Measurements from ENCODE around the gene ATP1A3. TPM values are rescaled to one million over a fixed set of nuclear protein-coding genes. Genes with fewer than 3 reads are reported as not detected.
"Not testable (repeated sequence)": the region's sequence is repeated elsewhere in the genome, so short reads cannot be mapped to it uniquely, and the experiment has no call there.

Gene ATP1A3
- polyA plus RNA-seq, 6 donors from 2014 or later: 0.29 to 1.1 (median 0.45) TPM; not detected in 1

DNA sequence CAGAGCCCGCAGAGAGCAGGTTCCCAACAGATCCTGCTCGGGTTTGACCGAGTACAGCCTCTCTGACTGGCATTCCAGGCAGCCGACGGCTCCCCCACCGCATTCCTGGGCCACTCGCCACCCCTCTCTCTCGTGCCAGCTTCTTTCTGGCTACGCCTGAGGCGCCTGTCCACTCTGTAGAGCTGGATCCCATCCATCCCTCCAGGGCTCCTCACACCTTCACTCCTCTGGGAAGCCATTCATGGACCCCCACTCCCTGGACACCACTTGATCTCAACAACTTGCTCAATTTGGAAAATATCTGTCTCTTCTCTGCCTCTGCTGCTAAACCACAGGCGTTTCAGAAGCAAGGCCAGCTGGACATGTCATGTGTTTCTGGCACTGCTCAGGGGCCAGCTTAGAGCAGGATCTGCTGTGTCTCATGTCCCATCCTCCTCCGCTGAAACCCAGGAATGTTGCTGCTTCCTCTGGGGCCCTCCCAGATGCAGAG lies 30.6 kb upstream of the ATP1A3 start:
- H3K27ac Mint-ChIP-seq: no peak overlapping the region
- no peak overlapping the region for H3K4me3 Mint-ChIP-seq
- no peaks in the 10 kb centered on the region for H3K36me3 Mint-ChIP-seq
- H3K9me3 Mint-ChIP-seq: no peaks in the 10 kb centered on the region
- ATAC-seq (ENCODE audit: low read depth in 2 of 2) (no peak), DNase-seq (no peak)
- H3K4me1 Mint-ChIP-seq: no peaks in the 10 kb centered on the region
- peaks cover 0 to 31% (median 21%) of the 10 kb centered on the region in 3 donors for H3K27me3 Mint-ChIP-seq

DNA sequence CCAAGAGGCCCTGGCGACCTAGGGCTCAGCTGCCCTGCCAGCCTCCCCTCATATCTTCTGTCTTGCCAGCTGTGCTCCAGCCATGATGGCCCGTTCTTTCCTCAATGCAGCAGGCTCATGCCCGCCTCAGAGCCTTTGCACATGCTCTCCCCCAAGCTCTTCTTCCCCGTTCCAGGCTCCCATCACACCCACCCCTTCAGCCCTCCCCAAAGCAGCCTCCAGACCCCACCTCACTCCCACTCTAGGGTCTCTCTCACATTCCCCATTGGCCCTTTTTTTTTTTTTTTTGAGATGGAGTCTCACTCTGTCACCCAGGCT lies 29.9 kb upstream of the ATP1A3 start:
- DNase-seq: no peak
- no peaks in the 10 kb centered on the region for H3K9me3 Mint-ChIP-seq
- no peaks in the 10 kb centered on the region for H3K36me3 Mint-ChIP-seq
- H3K4me1 Mint-ChIP-seq: no peaks in the 10 kb centered on the region
- H3K27me3 Mint-ChIP-seq: peaks cover 0 to 31% (median 21%) of the 10 kb centered on the region in 3 donors
- no peak for ATAC-seq (ENCODE audit: low read depth in 2 of 2)
- peak overlapping the region in 1 of 8 donors; percentile 10 for H3K4me3 Mint-ChIP-seq
- no peak overlapping the region for H3K27ac Mint-ChIP-seq

DNA sequence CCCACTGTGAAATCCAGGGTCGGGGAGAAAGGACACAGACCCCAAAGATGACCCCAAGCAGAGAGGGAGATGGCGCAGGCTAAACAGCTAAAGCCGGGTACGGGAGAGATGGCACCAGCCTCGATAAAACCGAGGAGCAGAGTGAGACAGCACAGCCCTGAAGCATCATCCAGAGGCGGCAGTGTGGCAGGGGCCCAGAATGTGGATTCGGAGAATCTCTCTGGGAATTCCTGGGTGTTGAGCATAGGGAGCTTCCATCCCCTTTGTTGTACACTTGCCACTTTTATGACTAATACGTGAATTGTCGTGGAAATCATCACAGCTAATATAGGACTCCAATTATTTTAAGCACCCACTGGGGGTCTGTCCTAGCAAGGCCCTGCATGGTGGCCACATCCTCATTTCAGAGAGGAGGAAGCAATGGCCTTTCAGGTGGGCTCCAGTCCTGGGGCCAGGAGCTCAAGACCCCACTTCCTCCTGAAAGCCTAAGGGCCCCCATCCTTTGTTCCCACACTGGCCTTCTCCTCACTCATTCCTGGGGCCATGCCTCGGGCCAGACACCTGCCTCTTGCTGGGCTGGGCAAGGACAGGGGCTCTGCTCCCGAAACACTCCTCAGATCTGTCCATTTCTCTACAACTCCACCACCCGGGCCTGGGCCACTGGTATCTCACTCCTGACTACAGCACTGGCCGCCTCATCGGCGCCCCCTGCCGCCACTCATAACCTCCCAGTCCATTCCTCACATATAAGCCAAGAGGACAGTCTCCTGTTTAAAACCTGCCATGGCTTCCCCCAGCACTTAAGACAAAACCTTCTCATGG lies 29.3 kb upstream of the ATP1A3 start:
- H3K9me3 Mint-ChIP-seq: no peaks in the 10 kb centered on the region
- peak overlapping the region in 2 of 6 donors; percentile 52 to 79 for H3K27ac Mint-ChIP-seq
- H3K4me1 Mint-ChIP-seq: no peaks in the 10 kb centered on the region
- H3K27me3 Mint-ChIP-seq: peaks cover 0 to 31% (median 17%) of the 10 kb centered on the region in 3 donors
- H3K36me3 Mint-ChIP-seq: no peaks in the 10 kb centered on the region
- DNase-seq (no peak), ATAC-seq (ENCODE audit: low read depth in 2 of 2) (no peak)
- no peak overlapping the region for H3K4me3 Mint-ChIP-seq

DNA sequence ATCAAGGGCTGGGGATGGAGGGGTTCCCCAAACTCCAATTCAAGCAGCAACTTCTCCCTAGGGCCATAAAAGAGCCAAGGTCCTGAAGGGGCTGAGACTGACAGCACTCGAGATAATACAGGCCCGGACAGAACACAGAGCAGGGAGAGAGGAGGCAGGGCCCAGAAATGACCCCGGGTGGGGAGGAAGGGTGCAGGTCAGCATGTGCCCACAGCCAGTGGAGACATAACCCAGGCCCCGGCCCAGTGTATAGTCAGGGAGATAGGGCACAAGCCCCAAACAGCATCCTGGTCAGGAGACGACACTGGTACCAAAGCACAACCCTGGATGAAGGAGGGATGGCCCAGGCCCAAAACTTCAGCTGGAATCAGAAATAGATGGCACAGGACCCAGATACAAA lies 28.6 kb upstream of the ATP1A3 start:
- ATAC-seq (ENCODE audit: low read depth in 2 of 2): no peak
- H3K27me3 Mint-ChIP-seq: peaks cover 0 to 31% (median 14%) of the 10 kb centered on the region in 3 donors
- H3K27ac Mint-ChIP-seq: no peak overlapping the region
- no peak overlapping the region for H3K4me3 Mint-ChIP-seq
- H3K36me3 Mint-ChIP-seq: no peaks in the 10 kb centered on the region
- no peak for DNase-seq
- no peaks in the 10 kb centered on the region for H3K9me3 Mint-ChIP-seq
- H3K4me1 Mint-ChIP-seq: no peaks in the 10 kb centered on the region

DNA sequence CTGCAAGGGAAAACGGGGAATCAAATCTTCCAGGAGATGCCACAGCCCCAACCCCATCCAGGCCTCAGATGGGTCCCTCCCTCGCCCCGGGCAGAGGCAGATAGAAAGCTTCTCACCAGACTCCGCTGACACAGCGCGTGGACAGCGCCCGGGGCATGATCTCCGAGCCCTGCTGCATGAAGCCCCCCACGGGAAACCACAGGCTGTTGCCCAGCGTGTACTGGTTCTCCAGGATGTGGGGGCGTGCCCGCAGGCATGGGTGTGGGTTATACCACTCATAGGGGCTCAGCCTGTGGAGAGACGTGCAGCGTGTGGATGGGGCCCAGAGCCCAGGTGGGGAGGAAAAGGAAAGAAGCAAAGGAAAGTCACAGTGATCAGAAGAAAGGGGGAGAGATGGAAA lies 27.2 kb upstream of the ATP1A3 start:
- no peaks in the 10 kb centered on the region for H3K9me3 Mint-ChIP-seq
- DNase-seq (no peak), ATAC-seq (ENCODE audit: low read depth in 2 of 2) (no peak)
- H3K4me3 Mint-ChIP-seq: no peak overlapping the region
- H3K27me3 Mint-ChIP-seq: peaks cover 0 to 20% (median 5%) of the 10 kb centered on the region in 3 donors
- H3K36me3 Mint-ChIP-seq: no peaks in the 10 kb centered on the region
- no peak overlapping the region for H3K27ac Mint-ChIP-seq
- H3K4me1 Mint-ChIP-seq: no peaks in the 10 kb centered on the region

DNA sequence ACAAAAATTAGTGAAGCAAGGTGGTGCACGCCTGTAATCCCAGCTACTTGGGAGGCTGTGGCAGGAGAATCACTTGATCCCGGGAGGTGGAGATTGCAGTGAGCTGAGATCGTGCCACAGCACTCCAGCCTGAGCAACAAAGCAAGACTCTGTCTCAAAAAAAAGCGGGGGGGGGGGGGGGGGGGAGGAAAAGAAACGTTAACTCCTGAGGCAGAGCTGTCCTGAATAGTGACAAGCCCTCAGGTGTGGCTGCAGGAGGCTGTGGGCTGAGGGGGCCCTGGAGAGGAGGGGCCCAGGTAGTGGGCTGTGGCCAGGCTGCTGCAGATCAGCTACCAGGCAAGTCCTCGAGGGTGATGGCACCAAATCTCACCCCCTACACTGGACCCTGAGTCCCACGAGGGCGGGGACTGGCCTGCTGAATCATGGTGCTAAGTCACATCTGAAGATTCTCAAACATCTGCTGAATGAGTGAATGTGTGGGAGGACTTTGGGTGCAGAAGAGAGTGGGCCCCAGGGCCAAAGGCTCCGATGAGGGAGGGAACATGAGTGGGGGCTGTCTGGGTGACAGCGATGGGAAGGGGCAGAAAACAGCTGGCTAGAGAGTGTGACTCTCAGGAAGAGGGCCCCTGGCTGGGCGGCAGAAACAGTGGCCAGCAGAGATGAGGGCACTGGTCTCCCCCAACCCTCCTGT lies 24.6 kb upstream of the ATP1A3 start:
- no peaks in the 10 kb centered on the region for H3K9me3 Mint-ChIP-seq
- DNase-seq: no peak
- no peak for ATAC-seq (ENCODE audit: low read depth in 2 of 2)
- no peak overlapping the region for H3K27ac Mint-ChIP-seq
- no peaks in the 10 kb centered on the region for H3K4me1 Mint-ChIP-seq
- H3K4me3 Mint-ChIP-seq: no peak overlapping the region
- no peaks in the 10 kb centered on the region for H3K36me3 Mint-ChIP-seq
- H3K27me3 Mint-ChIP-seq: peaks cover 0 to 9% (median 0%) of the 10 kb centered on the region in 3 donors

DNA sequence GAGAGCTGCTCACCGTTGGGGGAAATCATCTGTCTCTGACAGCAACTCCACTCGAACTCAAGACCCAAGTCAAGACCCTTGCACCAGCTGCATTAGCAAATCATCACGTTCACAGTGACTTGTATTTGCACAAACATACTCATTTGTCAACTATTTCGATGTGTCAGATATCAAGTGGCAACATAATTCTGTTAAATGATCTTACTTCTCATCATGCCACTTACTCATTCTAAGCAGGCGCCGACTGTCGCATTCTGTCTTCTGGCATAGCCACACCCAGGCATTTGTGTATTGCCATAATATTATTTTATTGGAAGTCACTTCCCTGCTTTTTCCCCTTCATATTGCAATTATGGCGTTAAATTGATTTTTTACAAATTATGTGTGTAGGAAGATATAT lies 23.0 kb upstream of the ATP1A3 start:
- Mint-ChIP-seq H3K9me3 (no peaks in the 10 kb centered on the region), H3K27me3 (peaks cover 0 to 9% (median 0%) of the 10 kb centered on the region in 3 donors)
- ATAC-seq (ENCODE audit: low read depth in 2 of 2): no peak

DNA sequence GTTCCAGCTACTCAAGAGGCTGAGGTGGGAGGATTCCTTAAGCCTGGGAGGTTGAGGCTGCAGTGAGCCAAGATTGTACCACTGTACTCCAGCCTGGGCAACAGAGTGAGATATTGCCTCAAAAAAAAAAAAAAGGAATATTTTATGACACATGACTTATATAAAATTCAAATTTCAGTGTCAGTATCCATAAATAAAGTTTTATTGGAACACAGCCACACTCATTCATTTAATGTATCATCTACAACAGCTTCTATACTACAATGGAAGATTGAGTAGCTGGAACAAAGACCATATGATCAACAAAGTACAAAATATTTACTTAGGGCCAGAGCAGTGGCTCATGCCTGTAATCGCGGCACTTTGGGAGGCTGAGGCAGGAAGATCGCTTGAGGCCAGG lies 18.7 kb upstream of the ATP1A3 start:
- not testable (repeated sequence) for H3K4me1 Mint-ChIP-seq; H3K36me3 Mint-ChIP-seq; H3K4me3 Mint-ChIP-seq; H3K27me3 Mint-ChIP-seq; H3K27ac Mint-ChIP-seq; H3K9me3 Mint-ChIP-seq; DNase-seq; ATAC-seq (ENCODE audit: low read depth in 2 of 2)

More for the DNA sequence above, 23.0 kb upstream of the ATP1A3 start:
- Mint-ChIP-seq H3K27ac (peak overlapping the region in 1 of 6 donors; percentile 9), H3K4me3 (no peak overlapping the region), H3K4me1 (no peaks in the 10 kb centered on the region), H3K36me3 (no peaks in the 10 kb centered on the region)
- DNase-seq: no peak

DNA sequence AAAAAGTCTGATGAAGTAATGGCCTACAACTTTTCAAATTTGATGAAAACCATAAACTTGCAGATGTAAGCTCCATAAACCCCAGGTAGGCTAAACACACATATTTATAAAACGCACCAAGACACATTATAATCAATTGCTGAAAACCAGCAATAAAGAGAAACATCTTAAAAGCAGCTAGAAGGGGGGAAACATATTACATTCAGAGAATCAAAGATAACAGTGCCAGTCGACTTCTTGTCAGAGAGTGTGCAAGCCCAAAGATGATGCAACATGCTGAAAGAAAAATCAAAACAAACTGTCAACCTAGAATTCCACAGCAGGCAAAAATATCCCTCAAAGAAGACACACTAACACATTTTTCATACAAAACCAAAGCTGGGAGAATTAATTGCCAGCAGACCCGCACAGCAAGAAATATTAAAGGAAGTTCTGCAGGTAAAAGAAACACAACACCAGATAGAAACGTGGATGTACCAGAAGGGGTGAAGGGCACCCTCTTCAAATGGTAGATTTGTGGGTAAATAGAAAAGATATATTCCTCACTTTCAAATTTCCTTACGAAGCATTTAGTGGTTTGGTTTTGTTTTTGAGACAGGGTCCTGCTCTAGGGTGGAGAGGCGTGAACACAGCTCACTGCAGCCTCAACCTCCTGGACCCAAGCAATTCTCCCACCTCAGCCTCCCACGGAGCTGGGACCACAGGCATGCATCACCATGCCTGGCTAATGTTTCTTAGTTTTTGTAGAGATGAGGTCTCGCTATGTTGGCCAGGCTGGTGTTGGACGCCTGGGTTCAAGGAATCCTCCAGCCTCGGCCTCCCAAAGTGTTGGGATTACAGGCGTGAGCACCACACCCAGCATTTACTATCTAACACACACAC lies 16.5 kb upstream of the ATP1A3 start:
- Mint-ChIP-seq H3K27ac (no peak overlapping the region), H3K4me1 (no peaks in the 10 kb centered on the region)

DNA sequence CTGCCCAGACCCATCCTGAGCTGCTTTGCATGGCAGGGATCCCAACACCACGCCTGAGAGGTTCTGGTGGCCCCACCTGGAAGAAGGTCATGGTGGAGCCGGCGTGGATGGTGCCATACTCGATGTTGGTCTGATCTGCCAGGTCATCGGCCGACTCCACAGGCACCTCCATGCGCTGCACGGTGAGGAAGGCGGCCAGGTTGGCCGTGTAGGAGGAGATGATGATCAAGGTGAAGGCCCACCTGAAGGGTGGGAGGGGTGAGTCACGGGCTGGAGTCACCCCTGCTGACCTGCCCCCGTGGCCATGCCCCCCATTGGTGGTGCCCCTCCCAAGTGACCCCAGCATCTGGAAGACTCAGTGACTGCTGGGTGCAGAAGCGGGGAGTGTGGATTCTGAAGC lies 12.5 kb upstream of the ATP1A3 start:
- no peak overlapping the region for H3K27ac Mint-ChIP-seq

More for the DNA sequence above, 16.5 kb upstream of the ATP1A3 start:
- H3K36me3 Mint-ChIP-seq: no peaks in the 10 kb centered on the region
- no peak for DNase-seq
- no peak overlapping the region for H3K4me3 Mint-ChIP-seq
- ATAC-seq (ENCODE audit: low read depth in 2 of 2): no peak
- H3K27me3 Mint-ChIP-seq: peaks cover 5 to 11% (median 8%) of the 10 kb centered on the region in 3 donors
- no peaks in the 10 kb centered on the region for H3K9me3 Mint-ChIP-seq

DNA sequence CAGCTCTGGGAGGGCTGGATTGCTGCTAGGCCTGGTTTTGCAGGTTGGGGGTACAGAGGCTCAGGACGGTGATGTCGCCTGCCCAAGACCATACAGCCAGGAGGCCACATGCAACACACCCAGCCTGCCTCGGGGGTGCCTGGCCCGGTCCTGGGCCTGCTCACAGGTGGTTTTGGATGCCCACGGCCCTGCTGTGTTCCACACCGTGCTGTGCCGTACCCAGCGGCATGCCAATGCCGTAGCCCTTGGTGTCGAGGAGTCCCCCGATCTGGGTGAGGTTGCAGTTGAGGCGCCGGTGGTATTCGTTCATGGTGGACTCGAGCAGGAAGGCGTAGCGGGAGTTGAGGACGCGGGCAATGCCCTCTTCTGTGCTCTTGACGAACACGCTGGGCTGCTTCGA lies 11.5 kb upstream of the ATP1A3 start:
- no peaks in the 10 kb centered on the region for H3K36me3 Mint-ChIP-seq
- ATAC-seq (ENCODE audit: low read depth in 2 of 2): no peak
- peaks cover 19 to 50% (median 32%) of the 10 kb centered on the region in 3 donors for H3K27me3 Mint-ChIP-seq
- H3K4me3 Mint-ChIP-seq: no peak overlapping the region
- H3K9me3 Mint-ChIP-seq: no peaks in the 10 kb centered on the region
- peaks cover 0 to 3% (median 0%) of the 10 kb centered on the region in 3 donors for H3K4me1 Mint-ChIP-seq
- DNase-seq: no peak
- no peak overlapping the region for H3K27ac Mint-ChIP-seq

More for the DNA sequence above, 12.5 kb upstream of the ATP1A3 start:
- Mint-ChIP-seq H3K27me3 (peaks cover 15 to 42% (median 23%) of the 10 kb centered on the region in 3 donors), H3K4me3 (no peak overlapping the region), H3K36me3 (no peaks in the 10 kb centered on the region), H3K9me3 (no peaks in the 10 kb centered on the region), H3K4me1 (peaks cover 0 to 3% (median 0%) of the 10 kb centered on the region in 3 donors)
- DNase-seq (no peak), ATAC-seq (ENCODE audit: low read depth in 2 of 2) (no peak)

DNA sequence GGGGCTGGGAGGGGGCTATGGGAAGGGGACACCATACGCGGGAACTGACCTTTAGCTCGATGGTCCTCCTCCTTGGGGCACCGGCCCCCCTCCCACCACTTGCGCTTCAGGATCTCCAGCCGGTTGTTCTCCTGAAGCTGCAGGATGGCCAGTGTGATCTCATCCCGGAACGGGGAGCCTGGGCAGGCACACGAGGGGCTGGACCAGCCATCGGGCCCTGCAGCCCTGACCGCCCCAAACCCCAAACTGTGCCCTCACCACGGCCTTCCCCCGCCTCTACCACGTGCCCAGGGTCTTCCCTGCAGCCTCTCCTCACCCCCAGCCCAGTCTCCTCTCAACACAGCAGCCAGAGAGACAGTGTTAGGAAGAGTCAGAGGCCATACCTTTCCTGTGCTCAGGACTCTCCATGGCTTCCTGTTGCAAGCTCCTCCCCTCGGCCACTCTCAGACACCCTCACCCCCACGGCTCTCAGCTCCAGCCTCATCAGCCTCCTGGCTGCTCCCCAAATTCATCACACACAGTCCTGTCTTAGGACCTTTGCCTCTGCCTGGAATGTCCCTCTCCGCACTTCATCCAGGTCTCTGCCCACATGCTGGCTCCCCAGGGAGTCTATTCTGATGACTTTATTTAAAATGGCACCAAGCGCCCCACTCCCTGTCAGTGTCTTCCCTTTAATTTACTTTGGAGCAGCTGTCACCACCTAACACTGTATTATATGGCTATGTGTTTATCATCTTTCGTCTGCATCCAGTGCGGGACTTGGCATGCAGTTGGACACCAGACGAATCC lies 9.7 kb upstream of the ATP1A3 start:
- no peaks in the 10 kb centered on the region for H3K9me3 Mint-ChIP-seq
- peaks cover 33 to 66% (median 47%) of the 10 kb centered on the region in 3 donors for H3K27me3 Mint-ChIP-seq
- ATAC-seq (ENCODE audit: low read depth in 2 of 2) (no peak), DNase-seq (no peak)
- peak overlapping the region in 1 of 8 donors; percentile 55 for H3K4me3 Mint-ChIP-seq
- H3K27ac Mint-ChIP-seq: no peak overlapping the region
- H3K36me3 Mint-ChIP-seq: peaks cover 0 to 9% of the 10 kb centered on the region in 2 donors
- peaks cover 0 to 8% (median 7%) of the 10 kb centered on the region in 3 donors for H3K4me1 Mint-ChIP-seq
